GM12864 (cell line): ENCODE data around the gene IGF2BP1.

ENCODE experiments used
- DNase-seq: peaks from one replicate; pipeline ENCODE4 v3.0.0-alpha.2; 2011; ENCODE audit warnings: low read depth
- H3K4me3 ChIP-seq: 2 replicates; pipeline ENCODE4 v1.5.1; 2011; ENCODE audit warnings: mild to moderate bottlenecking, low read depth, low read length, control low read depth
- CTCF ChIP-seq: IDR thresholded peaks from 2 replicates; pipeline ENCODE4 v1.5.1; 2011; ENCODE audit warnings: low read depth, mild to moderate bottlenecking, moderate library complexity, low read length, control low read depth, inconsistent platforms; ENCODE audit errors: missing control alignments

The IGF2BP1 gene

GRCh38 chr17:48997103-48997826 is at the start of gene IGF2BP1:
IGF2BP1 (plus strand) TSS chr17:48997385; CDS start chr17:48997746, 361 bp downstream.
- peak within 1 kb of the TSS; percentile 51 for H3K4me3 ChIP-seq
- DNase-seq: no peak

GRCh38 chr17:48951572-48951971 is 45.6 kb upstream of the IGF2BP1 start:
- DNase-seq: no peak
- no peak overlapping the region for H3K4me3 ChIP-seq
- no peak for TF ChIP-seq CTCF

More at GRCh38 chr17:48997103-48997826, at the start of gene IGF2BP1:
- no peak for TF ChIP-seq CTCF

GRCh38 chr17:48952904-48953303 is 44.3 kb upstream of the IGF2BP1 start:
- H3K4me3 ChIP-seq: no peak overlapping the region
- DNase-seq: peak; percentile 18
- TF ChIP-seq CTCF: no peak

- TF ChIP-seq CTCF: peak; percentile 28
- DNase-seq: no peak
- no peak overlapping the region for H3K4me3 ChIP-seq
These were observed 42.9 kb upstream of the IGF2BP1 start for GRCh38 chr17:48954300-48954755.

- no peak for TF ChIP-seq CTCF
- no peak for DNase-seq
- no peak overlapping the region for H3K4me3 ChIP-seq
These were observed 36.2 kb upstream of the IGF2BP1 start for GRCh38 chr17:48960834-48961515.

GRCh38 chr17:48961516-48962233 is 35.5 kb upstream of the IGF2BP1 start:
- DNase-seq: no peak
- no peak overlapping the region for H3K4me3 ChIP-seq
- no peak for TF ChIP-seq CTCF
